ENCODE results near the gene ZBTB18.

DNA sequence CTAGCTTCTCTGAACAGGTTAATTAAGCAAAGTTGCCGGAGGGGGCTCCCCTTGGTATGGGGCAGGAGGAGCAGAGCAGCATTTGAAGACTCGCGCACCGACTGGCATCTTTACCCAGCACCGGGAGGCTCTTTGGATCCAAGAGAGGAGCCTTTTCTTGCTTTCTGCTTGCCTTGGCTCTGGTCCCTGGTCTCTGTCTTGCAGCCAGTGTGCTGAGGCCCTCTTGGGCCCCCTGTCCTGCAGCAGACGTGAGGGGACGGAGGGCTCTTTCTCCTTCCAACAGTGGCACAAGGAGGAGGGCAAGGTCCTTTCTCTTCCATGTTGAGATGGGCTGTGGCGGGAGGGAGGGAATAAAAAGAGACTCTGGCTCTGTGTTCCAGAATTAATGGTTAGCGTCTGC, 45.6 kb downstream of the ZBTB18 start:
- no peak for TF ChIP-seq POLR2AphosphoS5 (IDR thresholded peaks at IDR 0.05; ENCODE audit: low read depth, low read length)
- no peak for TF ChIP-seq POLR2A (IDR thresholded peaks at IDR 0.05; ENCODE audit: low read depth, low read length)
- TF ChIP-seq TAF1 (IDR thresholded peaks at IDR 0.05; ENCODE audit: borderline replicate concordance, low read depth, low read length): no peak

All from GM12892 (cell line).